ENCODE measurements around the gene PPP1R1C.

GRCh38 chr2:182064019-182064778 is 78.5 kb downstream of the PPP1R1C start:
- TF ChIP-seq CTCF (conservative IDR thresholded peaks at IDR 0.05 in 1 of 2, IDR thresholded peaks at IDR 0.05 in 1 of 2; ENCODE audit: extremely low read depth in 1 of 2, insufficient read depth in 1 of 2, low read depth in 1 of 2, low read length in 2 of 2) (no peak), EZH2 (IDR thresholded peaks at IDR 0.05; ENCODE audit: borderline replicate concordance, low read length) (no peak)

Measured in mammary epithelial cell (primary cell).